Measurements from ENCODE around the gene KCTD8. TPM values are rescaled to one million over a fixed set of nuclear protein-coding genes. Genes with fewer than 3 reads are reported as not detected.

KCTD8 gene
- total RNA-seq, 1 donor from 2014 or later: not detected

DNA sequence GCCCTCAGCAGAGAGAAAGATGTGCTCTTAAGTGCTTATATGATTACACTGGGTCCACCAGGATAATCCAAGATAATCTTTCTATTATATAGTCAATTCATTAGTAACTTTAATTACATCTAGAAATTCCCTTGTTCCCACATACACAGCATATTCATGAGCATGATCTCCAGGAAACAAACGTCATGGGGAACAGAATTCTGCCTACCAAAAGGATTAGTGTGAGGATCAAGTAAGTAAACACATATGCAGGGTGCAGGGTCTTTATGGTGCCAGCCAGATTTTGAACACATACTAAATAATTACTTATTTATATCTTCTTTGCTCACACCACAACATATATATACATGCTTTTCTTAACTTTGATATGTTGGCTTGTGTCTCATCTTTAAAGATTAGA is 169.1 kb downstream of the KCTD8 start:
- DNase-seq (ENCODE audit: extremely low spot score, unreplicated experiment): no peak
- peaks cover 4% of the 10 kb centered on the region for H3K9me3 Mint-ChIP-seq (ENCODE audit: unreplicated experiment)
- TF ChIP-seq, protein P1, sequence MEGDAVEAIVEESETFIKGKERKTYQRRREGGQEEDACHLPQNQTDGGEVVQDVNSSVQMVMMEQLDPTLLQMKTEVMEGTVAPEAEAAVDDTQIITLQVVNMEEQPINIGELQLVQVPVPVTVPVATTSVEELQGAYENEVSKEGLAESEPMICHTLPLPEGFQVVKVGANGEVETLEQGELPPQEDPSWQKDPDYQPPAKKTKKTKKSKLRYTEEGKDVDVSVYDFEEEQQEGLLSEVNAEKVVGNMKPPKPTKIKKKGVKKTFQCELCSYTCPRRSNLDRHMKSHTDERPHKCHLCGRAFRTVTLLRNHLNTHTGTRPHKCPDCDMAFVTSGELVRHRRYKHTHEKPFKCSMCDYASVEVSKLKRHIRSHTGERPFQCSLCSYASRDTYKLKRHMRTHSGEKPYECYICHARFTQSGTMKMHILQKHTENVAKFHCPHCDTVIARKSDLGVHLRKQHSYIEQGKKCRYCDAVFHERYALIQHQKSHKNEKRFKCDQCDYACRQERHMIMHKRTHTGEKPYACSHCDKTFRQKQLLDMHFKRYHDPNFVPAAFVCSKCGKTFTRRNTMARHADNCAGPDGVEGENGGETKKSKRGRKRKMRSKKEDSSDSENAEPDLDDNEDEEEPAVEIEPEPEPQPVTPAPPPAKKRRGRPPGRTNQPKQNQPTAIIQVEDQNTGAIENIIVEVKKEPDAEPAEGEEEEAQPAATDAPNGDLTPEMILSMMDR (IDR thresholded peaks at IDR 0.05): no peak
- H3K4me1 Mint-ChIP-seq (ENCODE audit: unreplicated experiment): no peaks in the 10 kb centered on the region
- H3K4me3 Mint-ChIP-seq (ENCODE audit: unreplicated experiment): no peak overlapping the region
- no peaks in the 10 kb centered on the region for H3K36me3 Mint-ChIP-seq (ENCODE audit: unreplicated experiment)
- no peak overlapping the region for H3K27ac Mint-ChIP-seq (ENCODE audit: unreplicated experiment)
- H3K27me3 Mint-ChIP-seq (ENCODE audit: unreplicated experiment): no peaks in the 10 kb centered on the region

DNA sequence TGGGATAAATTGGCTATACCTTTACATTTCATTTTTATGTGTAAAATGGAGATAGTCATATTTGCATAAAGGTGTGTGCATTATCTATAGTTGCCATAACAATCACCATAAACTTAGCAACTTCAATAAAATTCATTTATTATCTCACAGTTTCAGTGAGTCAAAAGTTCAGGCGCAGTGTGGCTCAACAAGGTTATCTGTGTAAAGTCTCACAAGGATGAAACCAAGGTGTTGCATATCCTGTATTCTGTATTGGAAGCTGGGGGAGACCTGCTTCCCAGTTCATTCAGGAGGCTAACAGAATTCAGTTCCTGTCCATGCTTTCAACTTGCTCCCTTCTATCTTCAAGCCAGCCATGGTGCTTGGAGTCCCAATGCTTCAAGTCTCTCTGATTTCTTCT is 169.5 kb downstream of the KCTD8 start:
- Mint-ChIP-seq H3K4me1 (ENCODE audit: unreplicated experiment) (no peaks in the 10 kb centered on the region), H3K27ac (ENCODE audit: unreplicated experiment) (no peak overlapping the region), H3K27me3 (ENCODE audit: unreplicated experiment) (no peaks in the 10 kb centered on the region), H3K4me3 (ENCODE audit: unreplicated experiment) (no peak overlapping the region), H3K9me3 (ENCODE audit: unreplicated experiment) (peaks cover 4% of the 10 kb centered on the region), H3K36me3 (ENCODE audit: unreplicated experiment) (no peaks in the 10 kb centered on the region)
- TF ChIP-seq, protein P1 (IDR thresholded peaks at IDR 0.05): no peak
- no peak for DNase-seq (ENCODE audit: extremely low spot score, unreplicated experiment)

DNA sequence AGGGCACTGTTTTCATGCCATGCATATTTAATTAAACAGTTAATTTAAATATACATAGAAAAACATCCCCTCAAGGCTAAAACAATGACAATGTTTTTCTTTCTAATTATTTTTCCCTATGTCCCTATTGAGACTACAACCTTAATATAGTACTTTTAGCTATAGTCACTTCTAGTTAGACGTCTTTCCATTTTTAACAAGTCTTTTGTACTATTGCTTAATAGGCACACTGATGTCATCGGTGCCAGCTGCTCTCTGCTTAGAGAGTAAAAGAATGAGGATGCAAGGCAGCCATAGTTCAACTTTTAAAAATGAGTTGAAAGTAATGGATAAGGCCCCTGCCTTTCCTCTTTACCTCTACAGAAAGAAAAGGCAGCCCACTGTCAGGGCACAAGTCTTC is 191.1 kb downstream of the KCTD8 start:
- Mint-ChIP-seq H3K4me3 (ENCODE audit: unreplicated experiment) (no peak overlapping the region), H3K27me3 (ENCODE audit: unreplicated experiment) (no peaks in the 10 kb centered on the region), H3K36me3 (ENCODE audit: unreplicated experiment) (no peaks in the 10 kb centered on the region), H3K9me3 (ENCODE audit: unreplicated experiment) (no peaks in the 10 kb centered on the region), H3K4me1 (ENCODE audit: unreplicated experiment) (no peaks in the 10 kb centered on the region), H3K27ac (ENCODE audit: unreplicated experiment) (no peak overlapping the region)
- DNase-seq (ENCODE audit: extremely low spot score, unreplicated experiment): no peak
- TF ChIP-seq, protein P1 (IDR thresholded peaks at IDR 0.05): no peak

DNA sequence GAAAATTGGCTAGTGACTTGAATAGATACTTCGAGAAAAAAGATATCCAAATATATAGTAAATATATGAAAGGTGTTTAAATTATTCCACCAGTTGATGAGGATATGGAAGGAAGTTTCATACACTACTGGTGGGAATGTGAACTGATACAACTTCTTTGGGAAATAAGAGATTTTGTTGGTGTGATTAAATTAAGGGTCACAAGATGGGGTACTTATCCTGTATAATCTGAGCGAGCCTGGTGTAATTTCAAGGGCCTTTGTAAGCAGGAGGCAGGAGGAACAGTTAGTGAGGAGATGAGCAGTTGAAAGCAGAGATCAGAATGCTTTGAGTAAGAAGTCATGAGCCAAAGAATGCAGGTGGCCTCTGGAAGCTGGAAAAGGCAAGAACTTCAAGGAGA is 192.2 kb downstream of the KCTD8 start:
- Mint-ChIP-seq H3K27me3 (ENCODE audit: unreplicated experiment) (no peaks in the 10 kb centered on the region), H3K9me3 (ENCODE audit: unreplicated experiment) (no peaks in the 10 kb centered on the region), H3K4me1 (ENCODE audit: unreplicated experiment) (no peaks in the 10 kb centered on the region), H3K36me3 (ENCODE audit: unreplicated experiment) (no peaks in the 10 kb centered on the region), H3K27ac (ENCODE audit: unreplicated experiment) (no peak overlapping the region), H3K4me3 (ENCODE audit: unreplicated experiment) (no peak overlapping the region)
- TF ChIP-seq, protein P1 (IDR thresholded peaks at IDR 0.05): no peak
- DNase-seq (ENCODE audit: extremely low spot score, unreplicated experiment): no peak

DNA sequence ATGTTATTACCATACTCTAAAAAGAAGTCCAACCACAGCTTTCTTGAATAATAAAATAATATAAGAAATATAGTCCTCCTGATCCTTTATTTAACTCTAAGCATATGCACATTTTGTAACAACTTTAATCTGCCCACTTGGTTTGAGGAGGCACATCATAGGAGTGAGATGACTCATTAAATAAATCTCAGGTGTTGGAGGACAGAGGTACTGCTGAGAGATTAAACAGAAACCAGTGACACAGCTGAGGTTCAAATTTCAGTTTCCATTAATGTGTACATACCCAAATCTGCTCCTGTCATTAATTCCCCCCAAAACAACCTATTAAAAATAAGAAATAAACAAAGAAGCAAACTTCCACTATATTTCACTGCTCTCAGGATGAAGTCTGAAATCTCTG is 211.0 kb downstream of the KCTD8 start:
- Mint-ChIP-seq H3K27ac (ENCODE audit: unreplicated experiment) (no peak overlapping the region), H3K9me3 (ENCODE audit: unreplicated experiment) (peaks cover under 1% of the 10 kb centered on the region)

More for the DNA sequence above, 211.0 kb downstream of the KCTD8 start:
- TF ChIP-seq, protein P1 (IDR thresholded peaks at IDR 0.05): no peak
- H3K36me3 Mint-ChIP-seq (ENCODE audit: unreplicated experiment): no peaks in the 10 kb centered on the region
- DNase-seq (ENCODE audit: extremely low spot score, unreplicated experiment): no peak
- H3K4me3 Mint-ChIP-seq (ENCODE audit: unreplicated experiment): no peak overlapping the region
- H3K27me3 Mint-ChIP-seq (ENCODE audit: unreplicated experiment): no peaks in the 10 kb centered on the region
- H3K4me1 Mint-ChIP-seq (ENCODE audit: unreplicated experiment): no peaks in the 10 kb centered on the region
